GM21786 (cell line): ENCODE results near the gene LILRA5.
"Not testable (repeated sequence)": the region's sequence is repeated elsewhere in the genome, so short reads cannot be mapped to it uniquely, and the experiment has no call there.

Experiments used
- ATAC-seq: cut with Tn5 transposase; IDR thresholded peaks from one replicate; pipeline ENCODE4 v1.9.1; 2021; ENCODE audit not compliant: unreplicated experiment

Gene LILRA5

GRCh38 chr19:54307389-54308020 lies 5.5 kb downstream of the LILRA5 start:
- no peak for ATAC-seq

- ATAC-seq, result no peak
Observed at GRCh38 chr19:54305141-54305540, 7.8 kb downstream of the LILRA5 start.

GRCh38 chr19:54302257-54302656 lies 10.7 kb downstream of the LILRA5 start:
- ATAC-seq, result no peak

- ATAC-seq, result no peak
Observed at GRCh38 chr19:54299515-54299914, 13.5 kb downstream of the LILRA5 start.

- ATAC-seq, result no peak
Observed at GRCh38 chr19:54299126-54299498, 13.9 kb downstream of the LILRA5 start.

GRCh38 chr19:54298357-54299125 lies 14.4 kb downstream of the LILRA5 start:
- no peak for ATAC-seq

- no peak for ATAC-seq
Observed at GRCh38 chr19:54297759-54298305, 15.1 kb downstream of the LILRA5 start.

GRCh38 chr19:54294539-54294938 lies 18.4 kb downstream of the LILRA5 start:
- ATAC-seq, result no peak

- not testable (repeated sequence) for ATAC-seq
Observed at GRCh38 chr19:54289160-54289559, 23.8 kb downstream of the LILRA5 start.

- no peak for ATAC-seq
Observed at GRCh38 chr19:54287456-54287855, 25.5 kb downstream of the LILRA5 start.

- ATAC-seq, result not testable (repeated sequence)
Observed at GRCh38 chr19:54286283-54286682, 26.7 kb downstream of the LILRA5 start.

- not testable (repeated sequence) for ATAC-seq
Observed at GRCh38 chr19:54285427-54286056, 27.4 kb downstream of the LILRA5 start.

GRCh38 chr19:54282686-54283470 lies 30.1 kb downstream of the LILRA5 start:
- ATAC-seq, result no peak

- ATAC-seq, result not testable (repeated sequence)
Observed at GRCh38 chr19:54281729-54282075, 31.3 kb downstream of the LILRA5 start.

- ATAC-seq, result no peak
Observed at GRCh38 chr19:54281007-54281728, 31.8 kb downstream of the LILRA5 start, which contains the start of gene LILRB2. LILRB2 (minus strand) TSS chr19:54281110; CDS start chr19:54280496, 614 bp downstream.

GRCh38 chr19:54280441-54280840 lies 32.5 kb downstream of the LILRA5 start:
- not testable (repeated sequence) for ATAC-seq

- not testable (repeated sequence) for ATAC-seq
Observed at GRCh38 chr19:54280025-54280424, 32.9 kb downstream of the LILRA5 start.

- ATAC-seq, result no peak
Observed at GRCh38 chr19:54279406-54279962, 33.5 kb downstream of the LILRA5 start.

GRCh38 chr19:54278571-54279195 lies 34.3 kb downstream of the LILRA5 start:
- ATAC-seq, result not testable (repeated sequence)
